DND-41 (cell line): ENCODE results near the gene ADI1.

Experiments
- ATAC-seq: fragments of 200-7000 bp; cut with Tn5 transposase; 3 replicates; pipeline ENCODE4 v1.9.1; 2021; ENCODE audit warnings: low read depth; ENCODE audit not compliant: insufficient read depth
- DNase-seq: peaks from one replicate; pipeline ENCODE4 v3.0.0-alpha.2; 2020
- H2AFZ ChIP-seq: 2 replicates; pipeline ENCODE4 v1.6.0; 2012; ENCODE audit warnings: low read depth, low read length
- H3K27ac ChIP-seq: 2 replicates; pipeline ENCODE4 v1.5.1; 2012; ENCODE audit warnings: low read length, inconsistent platforms
- H3K27me3 ChIP-seq: fragments of 200-600 bp; sonication (generic); 2 replicates; pipeline ENCODE4 v1.6.0; 2012; ENCODE audit warnings: low read length, mild to moderate bottlenecking, inconsistent platforms; ENCODE audit not compliant: insufficient read depth, poor library complexity
- H3K36me3 ChIP-seq: 2 replicates; pipeline ENCODE4 v1.5.1; 2012; ENCODE audit warnings: low read length, inconsistent platforms; ENCODE audit not compliant: insufficient read depth
- H3K4me1 ChIP-seq: 2 replicates; pipeline ENCODE4 v1.5.1; 2012; ENCODE audit warnings: mild to moderate bottlenecking, low read length; ENCODE audit not compliant: insufficient read depth
- H3K4me2 ChIP-seq: 2 replicates; pipeline ENCODE4 v1.6.0; 2012; ENCODE audit warnings: mild to moderate bottlenecking, moderate library complexity, low read length, inconsistent platforms; ENCODE audit not compliant: insufficient read depth
- H3K4me3 ChIP-seq, 2 experiments: fragments of 200-600 bp in 1 of 2; shearing (Covaris generic) in 1 of 2; 2 replicates each; pipeline ENCODE4 v1.5.1; 2012 to 2016; ENCODE audit warnings: inconsistent platforms in 2 of 2, low read length in 2 of 2, mild to moderate bottlenecking in 2 of 2, low read depth in 1 of 2, moderate library complexity in 1 of 2
- H3K79me2 ChIP-seq: 2 replicates; pipeline ENCODE4 v1.6.0; 2012; ENCODE audit warnings: low read length, inconsistent platforms; ENCODE audit not compliant: insufficient read depth
- H3K9ac ChIP-seq: 2 replicates; pipeline ENCODE4 v1.6.0; 2012; ENCODE audit warnings: low read depth, mild to moderate bottlenecking, inconsistent platforms, low read length, moderate library complexity
- H3K9me3 ChIP-seq: 2 replicates; pipeline ENCODE4 v1.5.1; 2012; ENCODE audit warnings: low read length, moderate library complexity, mild to moderate bottlenecking, inconsistent platforms; ENCODE audit not compliant: insufficient read depth, severe bottlenecking
- H4K20me1 ChIP-seq: 2 replicates; pipeline ENCODE4 v1.6.0; 2012; ENCODE audit warnings: low read length; ENCODE audit not compliant: insufficient read depth
- CTCF ChIP-seq: IDR thresholded peaks from 2 replicates; pipeline ENCODE4 v1.5.1; 2012; ENCODE audit warnings: borderline replicate concordance, low read length, moderate library complexity, mild to moderate bottlenecking; ENCODE audit not compliant: poor library complexity, severe bottlenecking; ENCODE audit errors: extremely low read depth
- EZH2 ChIP-seq: IDR thresholded peaks from 3 replicates; pipeline ENCODE4 v1.6.1; 2012; ENCODE audit warnings: borderline replicate concordance, low read depth, mild to moderate bottlenecking, moderate library complexity, low read length, inconsistent platforms; ENCODE audit not compliant: severe bottlenecking

ADI1 gene

GRCh38 chr2:3479430-3480320 is 39.7 kb downstream of the ADI1 start:
- H3K27ac ChIP-seq, result no peak overlapping the region

GRCh38 chr2:3478846-3479385 is 40.4 kb downstream of the ADI1 start:
- TF ChIP-seq EZH2 (no peak), CTCF (no peak)
- Histone ChIP-seq H2AFZ (no peak overlapping the region), H3K27ac (no peak overlapping the region), H3K9me3 (no peaks in the 10 kb centered on the region), H3K4me1 (no peaks in the 10 kb centered on the region), H3K4me3 (no peak overlapping the region), H3K36me3 (peaks cover 43% of the 10 kb centered on the region), H3K9ac (no peak overlapping the region), H3K4me2 (no peak overlapping the region), H3K27me3 (no peaks in the 10 kb centered on the region), H4K20me1 (peaks cover 2% of the 10 kb centered on the region; the same call in 1 of the 2 replicates), H3K79me2 (no peaks in the 10 kb centered on the region)
- no peak for ATAC-seq
- DNase-seq, result no peak

More at GRCh38 chr2:3479430-3480320, 39.7 kb downstream of the ADI1 start:
- Histone ChIP-seq H4K20me1 (peaks cover 2% of the 10 kb centered on the region; the same call in 1 of the 2 replicates), H2AFZ (no peak overlapping the region), H3K27me3 (no peaks in the 10 kb centered on the region), H3K4me3 (no peak overlapping the region), H3K9me3 (no peaks in the 10 kb centered on the region), H3K4me2 (no peak overlapping the region), H3K79me2 (no peaks in the 10 kb centered on the region), H3K4me1 (no peaks in the 10 kb centered on the region), H3K36me3 (peaks cover 41% of the 10 kb centered on the region), H3K9ac (no peak overlapping the region)
- no peak for TF ChIP-seq CTCF
- TF ChIP-seq EZH2, result no peak
- no peak; the same call in 2 of the 3 replicates for ATAC-seq
- DNase-seq, result no peak

- no peak for ATAC-seq
- H3K36me3 ChIP-seq, result peaks cover 52% of the 10 kb centered on the region
Measured at GRCh38 chr2:3476985-3477327, 42.4 kb downstream of the ADI1 start.

More at GRCh38 chr2:3476985-3477327, 42.4 kb downstream of the ADI1 start:
- H3K4me3 ChIP-seq, result no peak overlapping the region
- no peaks in the 10 kb centered on the region for H3K79me2 ChIP-seq
- no peaks in the 10 kb centered on the region for H3K9me3 ChIP-seq
- no peak overlapping the region for H3K9ac ChIP-seq
- H3K27ac ChIP-seq, result no peak overlapping the region
- H3K4me1 ChIP-seq, result no peaks in the 10 kb centered on the region
- DNase-seq, result no peak
- H3K4me2 ChIP-seq, result no peak overlapping the region
- H3K27me3 ChIP-seq, result no peaks in the 10 kb centered on the region
- H4K20me1 ChIP-seq, result 0 out of 2 replicates have a peak, but pooled peaks cover 2% of the 10 kb centered on the region
- TF ChIP-seq EZH2 (no peak), CTCF (no peak)
- H2AFZ ChIP-seq, result no peak overlapping the region
